H1 (cell line): Measurements from ENCODE around the gene STAG2. TPM values are rescaled to one million over a fixed set of nuclear protein-coding genes. Genes with fewer than 3 reads are reported as not detected.

Experiments used
- CTCF ChIA-PET: fragments of 300-600 bp; sonication (Branson Sonifier 250); formaldehyde crosslinking; loops from one replicate; lab custom pipeline; 2021; ENCODE audit not compliant: partially characterized antibody; lab: Charles Lee
- POLR2A ChIA-PET: fragments of 300-600 bp; sonication (Branson Sonifier 250); formaldehyde crosslinking; loops from one replicate; lab custom pipeline; 2021; ENCODE audit warnings: inconsistent platforms; ENCODE audit not compliant: partially characterized antibody; lab: Charles Lee
- DNase-seq, 2 experiments: peaks; one replicate each; pipeline versions ENCODE4 v3.0.0 to v3.0.0-alpha.2; 2010 to 2022; ENCODE audit warnings: low spot score in 2 of 2, low read depth in 1 of 2, mixed read lengths in 1 of 2
- FAIRE-seq: peaks from 2 replicates; lab custom pipeline; 2011; peaks lifted over from hg19 to GRCh38; lab: Jason Lieb, UNC
- H2AFZ ChIP-seq: 2 replicates; pipeline ENCODE4 v1.8.1; 2012; ENCODE audit warnings: low read length, inconsistent platforms
- H2AK5ac ChIP-seq: 2 replicates; pipeline ENCODE4 v1.6.1; 2013; ENCODE audit warnings: low read depth, low read length
- H2BK120ac ChIP-seq: replicated peaks from 2 replicates; pipeline ENCODE3; 2013; ENCODE audit warnings: low read depth, low read length, inconsistent platforms
- H2BK12ac ChIP-seq: 2 replicates; pipeline ENCODE4 v1.6.1; 2013; ENCODE audit warnings: low read depth, low read length
- H2BK15ac ChIP-seq: 2 replicates; pipeline ENCODE4 v1.6.1; 2013; ENCODE audit warnings: low read length
- H2BK20ac ChIP-seq: 2 replicates; pipeline ENCODE4 v1.6.1; 2013; ENCODE audit warnings: low read length
- H2BK5ac ChIP-seq: 2 replicates; pipeline ENCODE4 v1.6.1; 2013; ENCODE audit warnings: low read depth, low read length
- H3K14ac ChIP-seq: 2 replicates; pipeline ENCODE4 v1.6.1; 2013; ENCODE audit warnings: inconsistent platforms; ENCODE audit not compliant: insufficient read length
- H3K18ac ChIP-seq: 2 replicates; pipeline ENCODE4 v1.6.1; 2013; ENCODE audit warnings: low read length; ENCODE audit errors: extremely low read depth
- H3K23ac ChIP-seq: 2 replicates; pipeline ENCODE4 v1.6.1; 2013; ENCODE audit warnings: inconsistent platforms; ENCODE audit not compliant: insufficient read length
- H3K23me2 ChIP-seq: 2 replicates; pipeline ENCODE4 v1.6.1; 2013; ENCODE audit warnings: low read depth, low read length
- H3K27ac ChIP-seq: 2 replicates; pipeline ENCODE4 v1.6.1; 2011; ENCODE audit warnings: low read depth, low read length, inconsistent platforms
- H3K27me3 ChIP-seq, 4 experiments: replicated peaks in 1 of 4; 1 replicate in 1 of 4; 2 replicates in 3 of 4; pipeline versions ENCODE4 v1.6.1 to v1.8.1; 2011 to 2013; ENCODE audit warnings: low read length in 3 of 4, mild to moderate bottlenecking in 3 of 4, inconsistent platforms in 2 of 4, mixed read lengths in 2 of 4, moderate library complexity in 1 of 4; ENCODE audit not compliant: control insufficient read depth in 3 of 4, insufficient read depth in 3 of 4; ENCODE audit errors: extremely low read depth in 1 of 4
- H3K36me3 ChIP-seq, 4 experiments: 2 replicates each; pipeline versions ENCODE4 v1.6.1 to v1.8.1; 2011 to 2013; ENCODE audit warnings: mild to moderate bottlenecking in 4 of 4, low read length in 3 of 4, moderate library complexity in 2 of 4, control low read depth in 1 of 4, inconsistent platforms in 1 of 4; ENCODE audit not compliant: insufficient read depth in 4 of 4, control insufficient read depth in 2 of 4
- H3K4ac ChIP-seq: replicated peaks from 2 replicates; pipeline ENCODE3; 2013; ENCODE audit warnings: low read length, low read depth, mixed read lengths, inconsistent platforms; ENCODE audit not compliant: insufficient read length
- H3K4me1 ChIP-seq, 4 experiments: replicated peaks in 1 of 4; 1 replicate in 1 of 4; 2 replicates in 3 of 4; pipeline versions ENCODE4 v1.6.1 to v1.8.1; 2011 to 2013; ENCODE audit warnings: low read length in 3 of 4, inconsistent platforms in 2 of 4, mixed read lengths in 1 of 4; ENCODE audit not compliant: insufficient read depth in 4 of 4, control insufficient read depth in 3 of 4
- H3K4me2 ChIP-seq, 2 experiments: 2 replicates each; pipeline versions ENCODE4 v1.6.1 to v1.8.1; 2011 to 2013; ENCODE audit warnings: low read depth in 2 of 2, low read length in 2 of 2, control low read depth in 1 of 2, inconsistent platforms in 1 of 2, mild to moderate bottlenecking in 1 of 2; ENCODE audit not compliant: insufficient read depth in 1 of 2
- H3K4me3 ChIP-seq, 4 experiments: fragments of 200-600, 300-600 bp in 1 of 4; sonication (generic), shearing (Covaris generic), sonication (Bioruptor Twin) in 1 of 4; 2 replicates each; pipeline versions ENCODE4 v1.5.1 to v1.8.1; 2011 to 2016; ENCODE audit warnings: low read length in 4 of 4, low read depth in 3 of 4, control low read depth in 2 of 4, inconsistent platforms in 2 of 4, mild to moderate bottlenecking in 2 of 4, mixed read lengths in 1 of 4, moderate library complexity in 1 of 4; ENCODE audit not compliant: insufficient read depth in 2 of 4; ENCODE audit errors: extremely low read depth in 1 of 4
- H3K56ac ChIP-seq: replicated peaks from 2 replicates; pipeline ENCODE3; 2013; ENCODE audit warnings: low read depth, mild to moderate bottlenecking, mixed read lengths, low read length, inconsistent platforms; ENCODE audit not compliant: insufficient read length
- H3K79me1 ChIP-seq: 2 replicates; pipeline ENCODE4 v1.6.1; 2013; ENCODE audit warnings: low read depth, low read length, control low read depth
- H3K79me2 ChIP-seq, 2 experiments: 2 replicates each; pipeline versions ENCODE4 v1.6.1 to v1.8.1; 2012 to 2013; ENCODE audit warnings: low read length in 2 of 2, mild to moderate bottlenecking in 2 of 2, inconsistent platforms in 1 of 2; ENCODE audit not compliant: insufficient read depth in 2 of 2, control insufficient read depth in 1 of 2
- H3K9ac ChIP-seq, 4 experiments: replicated peaks in 1 of 4; 1 replicate in 1 of 4; 2 replicates in 3 of 4; pipeline versions ENCODE4 v1.6.1 to v1.8.1; 2011 to 2013; ENCODE audit warnings: low read depth in 3 of 4, low read length in 3 of 4, control low read depth in 2 of 4, mild to moderate bottlenecking in 2 of 4, moderate library complexity in 2 of 4, inconsistent platforms in 1 of 4; ENCODE audit errors: extremely low read depth in 1 of 4
- H3K9me3 ChIP-seq, 2 experiments: 2 replicates each; pipeline versions ENCODE4 v1.6.1 to v1.8.1; 2012 to 2013; ENCODE audit warnings: mild to moderate bottlenecking in 2 of 2, moderate library complexity in 2 of 2, control low read depth in 1 of 2, inconsistent platforms in 1 of 2, low read depth in 1 of 2, low read length in 1 of 2, mixed read lengths in 1 of 2; ENCODE audit not compliant: insufficient read depth in 2 of 2
- H4K20me1 ChIP-seq, 2 experiments: replicated peaks in 1 of 2; 2 replicates each; pipeline versions ENCODE3 to v1.8.1; 2011 to 2013; ENCODE audit warnings: inconsistent platforms in 2 of 2, low read length in 2 of 2, mild to moderate bottlenecking in 1 of 2; ENCODE audit not compliant: insufficient read depth in 2 of 2, control insufficient read depth in 1 of 2
- H4K5ac ChIP-seq: 2 replicates; pipeline ENCODE4 v1.6.1; 2013; ENCODE audit warnings: low read length, low read depth, mixed read lengths, inconsistent platforms; ENCODE audit not compliant: insufficient read length
- H4K8ac ChIP-seq: 2 replicates; pipeline ENCODE4 v1.8.0; 2013; ENCODE audit warnings: mild to moderate bottlenecking, moderate library complexity, low read length, inconsistent platforms; ENCODE audit not compliant: insufficient read depth; ENCODE audit errors: extremely low read depth
- H4K91ac ChIP-seq: replicated peaks from 2 replicates; pipeline ENCODE3; 2013; ENCODE audit warnings: low read length, mixed read lengths, inconsistent platforms; ENCODE audit not compliant: insufficient read length
- CREB1 ChIP-seq: IDR thresholded peaks from 2 replicates; pipeline ENCODE4 v1.6.1; 2012; ENCODE audit warnings: inconsistent platforms
- CTBP2 ChIP-seq: IDR thresholded peaks from 2 replicates; pipeline ENCODE4 v1.7.0; 2011; ENCODE audit warnings: borderline replicate concordance, mild to moderate bottlenecking, moderate library complexity, mixed read lengths, low read length; ENCODE audit not compliant: insufficient read depth, insufficient read length
- EGR1 ChIP-seq: IDR thresholded peaks from 2 replicates; pipeline ENCODE4 v1.6.1; 2011; ENCODE audit warnings: low read depth, low read length, borderline replicate concordance
- RBBP5 ChIP-seq: IDR thresholded peaks from 2 replicates; pipeline ENCODE4 v1.7.1; 2012; ENCODE audit warnings: low read depth, mild to moderate bottlenecking, inconsistent platforms, low read length, moderate library complexity, borderline replicate concordance
- TAF7 ChIP-seq: optimal IDR thresholded peaks from 2 replicates; pipeline ENCODE3; 2011; ENCODE audit warnings: low read depth, mild to moderate bottlenecking, inconsistent platforms, low read length, moderate library complexity, borderline replicate concordance
- TCF12 ChIP-seq: IDR thresholded peaks from 2 replicates; pipeline ENCODE4 v1.6.1; 2011; ENCODE audit warnings: low read depth, mild to moderate bottlenecking, low read length
- USF2 ChIP-seq: IDR thresholded peaks from 2 replicates; pipeline ENCODE4 v1.6.1; 2011; ENCODE audit warnings: low read length, improper control_type of control experiment
- ZNF274 ChIP-seq: IDR thresholded peaks from 2 replicates; pipeline ENCODE4 v1.7.0; 2012; ENCODE audit warnings: low read length, borderline replicate concordance; ENCODE audit errors: extremely low read depth
- WGBS, 2 experiments: shearing (Covaris generic) in 1 of 2; methylation state at CpG; one replicate each; pipeline versions ENCODE4 v1.1.6 to v1.1.7; 2013 to 2015; ENCODE audit warnings: low lambda C conversion rate in 2 of 2, mixed read lengths in 2 of 2, inconsistent platforms in 1 of 2, low coverage in 1 of 2, missing lambda C conversion rate in 1 of 2; ENCODE audit not compliant: insufficient replicate concordance in 2 of 2, insufficient coverage in 1 of 2, insufficient read length in 1 of 2; ENCODE audit errors: extremely low coverage in 1 of 2, missing lambda C conversion rate in 1 of 2; 5-methylcytosine and 5-hydroxymethylcytosine counted together
- polyA plus RNA-seq, 7 experiments: library from polyadenylated mRNA; depleted of rRNA in 3 of 7; stranded (reverse) in 5 of 7; unstranded in 2 of 7; fragments of >200 nt in 5 of 7; fragments of 200-250 nt in 2 of 7; gene quantifications; 1 replicate in 5 of 7; 2 replicates in 1 of 7; 4 replicates in 1 of 7; pipeline versions ENCODE4 v1.2.1 to v1.2.3, GENCODE V29; 2011 to 2013; ENCODE audit warnings: missing spikeins in 2 of 7, mixed read lengths in 2 of 7
- total RNA-seq: library from RNA; stranded (reverse); fragmentation: NEBNext Ultra II Directional; extraction: Animal tissue kit (Norgen Biotek cat#: 25700); gene quantifications from 2 replicates; pipeline ENCODE4 v1.2.1, GENCODE V29; 2021

The STAG2 gene
- total and polyA plus RNA-seq, 2 of the 8 experiments (the other 6 are each of a cell fraction or from before 2014, with no cell fraction given), result 20.3 to 94.9 TPM

GRCh38 chrX:124113621-124114600, 152.4 kb downstream of the STAG2 start:
- Histone ChIP-seq H3K4me2 (no peak overlapping the region), H3K27ac (no peak overlapping the region), H2BK20ac (peak overlapping the region; percentile 32; the same call in 1 of the 2 replicates), H3K79me2 (no peaks in the 10 kb centered on the region), H2BK5ac (peak overlapping the region; percentile 52; the same call in 1 of the 2 replicates), H2AFZ (no peak overlapping the region), H3K4me3 (0 out of 8 replicates have a peak overlapping the region, but pooled peaks of 1 of the 4 experiments have one; percentile 6), H2BK12ac (peak overlapping the region; percentile 39; the same call in 1 of the 2 replicates), H3K27me3 (no peaks in the 10 kb centered on the region), H3K14ac (no peak overlapping the region), H3K23ac (no peak overlapping the region), H2BK15ac (no peak overlapping the region), H3K36me3 (no peaks in the 10 kb centered on the region; a peak in 1 of 8 replicates), H2BK120ac (no peak overlapping the region), H3K23me2 (no peaks in the 10 kb centered on the region), H4K20me1 (no peaks in the 10 kb centered on the region), H3K9me3 (peaks cover 0 to 9% of the 10 kb centered on the region in 2 experiments; a peak in 1 of 4 replicates), H4K8ac (no peak overlapping the region), H3K4ac (no peak overlapping the region), H3K56ac (no peak overlapping the region), H2AK5ac (peak overlapping the region; percentile 53; the same call in 1 of the 2 replicates), H3K9ac (no peak overlapping the region), H4K91ac (peak overlapping the region; percentile 65), H3K18ac (no peak overlapping the region), H4K5ac (no peak overlapping the region), H3K79me1 (no peaks in the 10 kb centered on the region), H3K4me1 (peaks cover 0 to 4% (median 2%) of the 10 kb centered on the region in 4 experiments; a peak in 3 of 7 replicates)
- WGBS, 2 experiments, result 74% methylated on average over 3 of the region's 4 CpGs; no CpG with 5 or more reads in 1 of the 2 experiments
- ChIA-PET POLR2A (no interaction called here), CTCF (no interaction called here)
- peak; percentile 19 for FAIRE-seq
- no peak for DNase-seq
- no peak for TF ChIP-seq TCF12
- no peak for TF ChIP-seq TAF7
- TF ChIP-seq EGR1, result no peak
- TF ChIP-seq CREB1, result no peak
- TF ChIP-seq USF2, result no peak
- no peak for TF ChIP-seq RBBP5
- TF ChIP-seq ZNF274, result no peak
- TF ChIP-seq CTBP2, result no peak
